MCF 10A (cell line): Measurements from ENCODE around the gene CWC27. TPM values are rescaled to one million over a fixed set of nuclear protein-coding genes. Genes with fewer than 3 reads are reported as not detected.
A peak's percentile ranks its signal among the peaks of the same experiment; 100 is the strongest.

ENCODE experiments used
- BruUV-seq: library from RNA; stranded (reverse); fragments of 400-500 nt; replicated peaks from 2 replicates; lab custom pipeline; 2021; lab: Mats Ljungman, UMichigan
- CTCF ChIA-PET: fragments of 300-600 bp; sonication (Branson Sonifier 250); formaldehyde crosslinking; extraction: SDS; loops from one replicate; lab custom pipeline; 2021; ENCODE audit warnings: antibody characterized with exemption, inconsistent platforms; lab: Yijun Ruan, JAX
- POLR2A ChIA-PET: fragments of 300-600, 350-650 bp; sonication (Branson Sonifier 250); formaldehyde crosslinking; extraction: SDS; loops from one replicate; lab custom pipeline; 2020; ENCODE audit warnings: antibody characterized with exemption, inconsistent platforms; lab: Yijun Ruan, JAX
- DNase-seq: peaks from one replicate; pipeline ENCODE4 v3.0.0-alpha.2; 2018; ENCODE audit not compliant: unreplicated experiment
- H3K27ac Mint-ChIP-seq: one replicate; pipeline ENCODE4 v1.8.0; 2022; ENCODE audit warnings: mild to moderate bottlenecking, low read depth, mixed read lengths; ENCODE audit not compliant: unreplicated experiment
- H3K27me3 Mint-ChIP-seq: one replicate; pipeline ENCODE4 v1.8.0; 2022; ENCODE audit warnings: mixed read lengths; ENCODE audit not compliant: insufficient read depth, unreplicated experiment
- H3K36me3 Mint-ChIP-seq: one replicate; pipeline ENCODE4 v1.8.0; 2022; ENCODE audit warnings: mild to moderate bottlenecking, moderate library complexity, mixed read lengths; ENCODE audit not compliant: insufficient read depth, unreplicated experiment
- H3K4me1 Mint-ChIP-seq: one replicate; pipeline ENCODE4 v1.8.0; 2022; ENCODE audit warnings: mixed read lengths; ENCODE audit not compliant: insufficient read depth, unreplicated experiment
- H3K4me3 Mint-ChIP-seq: one replicate; pipeline ENCODE4 v1.8.0; 2022; ENCODE audit warnings: mild to moderate bottlenecking, moderate library complexity, mixed read lengths; ENCODE audit not compliant: unreplicated experiment
- H3K9me3 Mint-ChIP-seq: one replicate; pipeline ENCODE4 v1.8.0; 2022; ENCODE audit warnings: mixed read lengths; ENCODE audit not compliant: unreplicated experiment
- CTCF ChIP-seq: fragments of 200-600 bp; IDR thresholded peaks from one replicate; pipeline ENCODE4 v1.8.0; 2022; ENCODE audit warnings: antibody characterized with exemption, mild to moderate bottlenecking; ENCODE audit not compliant: unreplicated experiment
- intact Hi-C: fragments of 100-400 bp; cut with micrococcal nuclease; formaldehyde crosslinking; loops from 2 replicates; pipeline ENCODE4 v1.14.1; 2022
- total RNA-seq: library from RNA; stranded (reverse); gene quantifications from 2 replicates; pipeline ENCODE4 v1.2.3, GENCODE V29; 2022

CWC27 gene
- total RNA-seq, 1 experiment from 2014 or later: 34.2 TPM

GRCh38 chr5:64742411-64742810 lies 26.3 kb upstream of the CWC27 start:
- CTCF ChIA-PET: interaction anchor here (0.6 kb wide), 1 partner anchor 702 kb away, joined by 3 read pairs; no protein-coding TSS in a partner anchor
- intact Hi-C loops: no loop called here

GRCh38 chr5:64742821-64743220 lies 25.9 kb upstream of the CWC27 start:
- intact Hi-C loops: no loop called here
- no TSS peak for BruUV-seq
- Mint-ChIP-seq H3K4me3 (no peak overlapping the region), H3K27me3 (no peaks in the 10 kb centered on the region), H3K9me3 (no peaks in the 10 kb centered on the region), H3K4me1 (no peaks in the 10 kb centered on the region), H3K27ac (no peak overlapping the region), H3K36me3 (peaks cover 27% of the 10 kb centered on the region)
- POLR2A ChIA-PET: no interaction called here
- no peak for TF ChIP-seq CTCF
- DNase-seq: no peak
- CTCF ChIA-PET: interaction anchor here (0.6 kb wide), 1 partner anchor 703 kb away, joined by 3 read pairs; no protein-coding TSS in a partner anchor

More at GRCh38 chr5:64742411-64742810, 26.3 kb upstream of the CWC27 start:
- no peak for DNase-seq
- H3K9me3 Mint-ChIP-seq: no peaks in the 10 kb centered on the region
- TF ChIP-seq CTCF: no peak
- no TSS peak for BruUV-seq
- POLR2A ChIA-PET: interaction anchor here (0.6 to 0.7 kb wide), 2 partner anchors 14 to 598 kb away, joined by 3 read pairs; no protein-coding TSS in a partner anchor
- H3K27ac Mint-ChIP-seq: no peak overlapping the region
- H3K36me3 Mint-ChIP-seq: peaks cover 28% of the 10 kb centered on the region
- no peak overlapping the region for H3K4me3 Mint-ChIP-seq
- peaks cover 2% of the 10 kb centered on the region for H3K4me1 Mint-ChIP-seq
- H3K27me3 Mint-ChIP-seq: no peaks in the 10 kb centered on the region

- Mint-ChIP-seq H3K4me3 (no peak overlapping the region), H3K4me1 (no peaks in the 10 kb centered on the region), H3K36me3 (peaks cover 15% of the 10 kb centered on the region), H3K27me3 (no peaks in the 10 kb centered on the region), H3K27ac (peak overlapping the region; percentile 66), H3K9me3 (no peaks in the 10 kb centered on the region)
- no peak for TF ChIP-seq CTCF
- BruUV-seq: no TSS peak
- intact Hi-C loops: no loop called here
- no peak for DNase-seq
- ChIA-PET CTCF (interaction anchor here (0.6 to 2.6 kb wide), 3 partner anchors 110 to 537 kb away, joined by 3 to 5 read pairs (median 4); no protein-coding TSS in a partner anchor), POLR2A (interaction anchor here (0.6 to 0.8 kb wide), 2 partner anchors 17 to 791 kb away, joined by 3 to 4 read pairs; no protein-coding TSS in a partner anchor)
Measured at GRCh38 chr5:64744914-64745313, 23.8 kb upstream of the CWC27 start.

GRCh38 chr5:64746446-64746845 lies 22.3 kb upstream of the CWC27 start:
- Mint-ChIP-seq H3K4me1 (peaks cover 6% of the 10 kb centered on the region), H3K9me3 (no peaks in the 10 kb centered on the region), H3K4me3 (no peak overlapping the region), H3K27ac (no peak overlapping the region), H3K27me3 (no peaks in the 10 kb centered on the region), H3K36me3 (peaks cover 13% of the 10 kb centered on the region)
- BruUV-seq: no TSS peak
- POLR2A ChIA-PET: interaction anchor here (0.6 to 1.3 kb wide), 2 partner anchors 21 to 887 kb away, joined by 3 to 6 read pairs; partner anchors contain the start of genes CWC27 and SREK1IP1
- CTCF ChIA-PET: interaction anchor here (0.7 to 2.6 kb wide), 3 partner anchors 36 to 1148 kb away, joined by 4 to 5 read pairs (median 5); no protein-coding TSS in a partner anchor
- no peak for TF ChIP-seq CTCF
- no peak for DNase-seq
- intact Hi-C loops: no loop called here
